Activated effector memory CD4-positive, alpha-beta T cell treated with anti-CD3 and anti-CD28 coated beads, Interleukin-2, amount 50 U/mL, for 16 hours (primary cell): ENCODE results near the gene TCAIM.
"Not testable (repeated sequence)": the region's sequence is repeated elsewhere in the genome, so short reads cannot be mapped to it uniquely, and the experiment has no call there.

Experiments used
- DNase-seq: peaks from one replicate; pipeline ENCODE4 v3.0.0-alpha.2; 2020

The TCAIM gene

DNA sequence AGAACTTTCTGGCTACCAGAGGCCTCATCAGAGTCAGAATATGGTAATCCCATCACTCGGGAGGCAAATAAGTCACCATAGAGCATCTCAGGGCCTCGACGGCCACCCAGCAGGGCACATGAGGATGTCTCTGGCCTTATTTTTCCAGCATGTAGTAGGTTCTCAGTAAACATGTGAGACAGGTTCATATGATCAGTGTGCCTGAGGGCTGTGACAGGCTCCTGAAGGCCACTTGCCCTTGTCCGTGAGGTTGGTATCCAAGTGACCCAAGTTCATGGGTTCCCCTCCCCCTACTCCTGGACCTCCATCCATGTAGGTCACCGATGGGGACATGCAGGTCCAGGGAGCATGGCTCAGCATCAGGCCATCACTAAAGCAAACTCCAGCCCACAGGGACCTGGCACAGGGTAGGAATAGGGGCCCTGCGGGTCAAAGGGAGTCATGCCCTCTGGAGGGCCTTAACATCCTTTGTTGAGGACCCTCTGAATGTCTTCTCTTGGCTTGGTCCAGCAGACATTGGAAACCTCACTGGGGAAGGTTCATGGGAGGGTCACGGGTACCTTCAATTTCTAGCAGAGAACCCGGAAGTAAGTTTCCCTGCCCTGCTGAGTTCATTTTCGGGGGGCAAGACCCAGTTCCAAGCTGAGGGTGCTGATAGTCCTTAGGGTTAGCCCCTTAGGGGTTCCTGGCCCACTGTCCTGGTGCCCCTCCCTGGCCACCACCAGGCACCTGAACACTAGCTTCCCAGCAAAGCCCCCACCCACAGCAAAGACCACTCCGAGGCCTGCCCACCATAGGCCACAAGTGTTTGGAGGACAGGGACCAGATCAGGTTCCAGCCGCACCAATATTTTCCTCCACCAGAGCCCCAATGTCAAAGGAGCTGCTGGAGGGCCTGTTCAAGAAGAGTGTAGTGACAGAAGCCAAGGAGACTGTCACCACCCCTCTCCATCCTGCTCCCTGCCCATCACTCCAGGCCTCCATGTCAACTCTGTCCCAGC lies 77.8 kb downstream of the TCAIM start:
- DNase-seq = no peak

DNA sequence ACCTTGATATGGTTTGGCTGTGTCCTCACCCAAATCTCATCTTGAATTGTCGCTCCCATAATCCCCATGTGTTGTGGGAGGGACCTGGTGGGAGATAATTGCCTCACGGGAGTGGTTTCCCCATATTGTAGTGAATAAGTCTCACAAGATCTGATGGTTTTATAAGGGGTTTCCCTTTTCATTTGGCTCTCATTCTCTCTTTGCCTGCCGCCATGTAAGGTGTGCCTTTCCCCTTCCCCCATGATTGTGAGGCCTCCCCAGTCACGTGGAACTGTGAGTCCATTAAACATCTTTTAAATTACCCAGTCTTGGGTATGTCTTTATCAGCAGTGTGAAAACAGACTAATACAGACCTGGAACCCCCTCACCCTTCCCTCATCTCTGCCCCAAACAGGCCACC lies 79.6 kb downstream of the TCAIM start:
- not testable (repeated sequence) for DNase-seq

DNA sequence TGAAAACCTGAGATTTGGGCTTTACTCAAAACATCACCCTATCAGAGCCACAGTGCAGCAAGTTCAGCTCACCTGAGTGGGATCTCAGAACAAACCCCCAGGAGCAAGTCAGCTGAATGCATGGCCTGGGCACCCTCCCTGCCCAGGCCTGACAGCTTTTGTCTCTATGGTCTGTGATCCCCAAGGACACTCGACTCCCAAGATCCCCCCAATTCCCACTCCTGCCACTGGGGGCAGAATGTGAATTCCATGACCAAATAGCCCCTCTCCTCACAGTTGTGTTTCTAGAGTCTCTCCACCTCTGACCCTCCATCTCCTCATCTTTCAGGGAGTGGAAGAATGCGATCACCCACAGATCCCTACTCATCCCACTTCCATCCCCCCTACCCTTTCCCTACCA lies 80.0 kb downstream of the TCAIM start:
- no peak for DNase-seq

DNA sequence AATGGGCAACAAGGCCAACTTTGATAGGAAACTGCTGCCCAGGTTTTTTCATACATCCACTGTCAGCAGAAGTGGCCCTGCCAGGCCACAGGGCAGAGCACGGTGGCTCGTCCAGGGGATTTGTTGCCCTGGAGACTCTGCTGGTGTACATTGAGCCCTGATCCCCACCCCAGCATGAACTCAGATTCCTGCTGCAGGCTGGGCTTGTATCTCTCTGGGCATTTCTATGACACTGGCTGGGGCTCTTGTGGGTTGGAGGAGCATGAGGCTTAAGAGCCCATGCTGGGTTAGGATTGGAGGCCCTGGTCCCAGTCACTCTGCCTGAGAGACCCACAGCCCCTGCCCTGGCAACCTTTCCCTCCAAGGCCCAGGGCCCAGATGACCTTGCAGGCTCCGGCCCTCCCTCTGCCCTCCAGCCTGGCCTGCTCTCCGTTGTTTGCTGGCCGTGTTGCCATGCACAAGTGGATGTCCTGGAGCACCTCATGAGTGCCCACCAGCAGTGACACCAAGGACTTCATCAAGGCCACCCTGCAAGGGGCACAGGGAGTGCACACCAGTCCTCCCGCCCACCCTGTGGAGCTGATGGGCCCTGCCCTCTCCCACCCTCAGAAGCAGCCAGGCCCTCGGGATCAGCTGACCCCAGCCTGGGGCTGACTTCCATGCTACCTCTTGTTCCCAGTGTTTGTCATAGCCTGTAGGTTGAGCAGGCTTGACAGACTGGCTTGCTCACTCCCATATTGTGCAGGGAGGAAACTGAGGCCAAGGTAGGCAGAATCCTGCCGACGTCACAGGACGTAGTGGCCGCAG lies 80.8 kb downstream of the TCAIM start:
- no peak for DNase-seq

DNA sequence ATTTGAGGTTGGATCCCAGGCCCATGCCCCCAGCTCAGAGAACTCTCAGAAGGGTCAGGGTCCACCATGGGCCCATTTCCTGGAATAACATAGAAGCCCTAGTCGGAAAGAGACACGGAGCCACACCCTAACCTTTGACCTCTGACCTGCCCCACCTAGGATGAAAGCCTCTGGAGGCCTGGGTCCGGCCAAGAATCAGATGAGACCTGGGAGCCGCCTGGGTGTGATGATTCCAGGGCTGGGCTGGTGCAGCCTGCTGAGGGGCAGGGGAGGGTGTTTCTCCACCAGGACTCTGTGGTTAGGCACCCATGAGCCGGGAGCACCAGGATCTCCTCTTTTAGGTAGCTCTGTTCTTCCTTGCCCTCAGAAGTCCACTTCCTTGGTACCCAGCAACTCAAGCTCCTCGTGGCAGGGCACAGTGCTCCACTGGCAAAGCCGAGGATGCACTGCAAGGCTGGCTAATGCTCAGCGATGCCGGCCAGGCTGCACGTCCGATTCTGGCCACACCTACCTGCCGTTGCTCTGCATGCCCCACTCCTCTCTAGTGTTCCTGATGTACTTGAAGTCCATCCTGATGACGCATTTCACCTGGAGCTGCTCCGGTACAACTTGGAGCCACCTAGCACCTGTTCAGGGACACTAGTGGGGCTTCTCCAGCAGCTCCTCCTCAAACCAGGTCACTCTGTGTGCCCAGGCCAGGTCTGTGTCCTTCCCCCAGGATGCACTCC lies 81.5 kb downstream of the TCAIM start:
- no peak for DNase-seq

DNA sequence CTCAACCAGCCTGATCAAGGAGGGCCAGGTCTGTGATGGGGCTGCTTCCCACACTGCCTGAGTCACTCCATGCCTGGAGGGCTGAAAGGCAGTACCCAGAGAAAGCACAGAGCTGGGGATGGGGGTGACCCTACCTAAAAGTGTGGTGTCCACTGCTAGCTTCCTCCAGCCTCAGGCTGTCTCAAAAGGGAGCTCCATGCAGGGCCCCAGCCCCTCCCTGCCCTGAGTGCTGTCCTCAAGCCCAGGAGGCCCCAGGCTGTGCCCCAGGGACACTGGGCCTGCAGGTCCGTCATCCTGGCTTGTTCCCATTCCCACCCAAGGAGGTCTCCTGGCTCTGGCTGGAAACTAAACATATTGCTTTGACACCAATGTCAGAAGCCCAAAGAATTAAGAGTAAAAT lies 82.1 kb downstream of the TCAIM start:
- DNase-seq = no peak

DNA sequence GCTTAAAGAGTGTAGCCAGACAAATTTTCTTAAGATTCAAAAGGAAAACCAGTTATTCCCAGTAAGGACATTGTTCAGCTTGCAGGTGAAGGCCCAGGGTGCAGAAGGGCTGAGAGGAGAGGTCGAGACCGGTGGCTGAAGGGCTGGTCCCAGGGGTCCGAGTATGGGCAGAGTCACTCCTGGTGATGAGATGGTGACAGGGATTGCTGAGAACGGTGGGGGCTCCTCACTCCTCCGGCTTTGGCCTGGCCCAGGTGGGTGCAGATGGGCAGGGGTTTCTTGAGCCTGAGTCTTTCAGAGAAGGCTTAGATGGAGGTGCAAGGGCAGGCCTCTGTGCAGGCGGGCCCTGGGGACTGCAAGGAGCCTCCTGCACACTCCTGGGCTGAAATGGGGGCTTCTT lies 82.7 kb downstream of the TCAIM start:
- no peak for DNase-seq

DNA sequence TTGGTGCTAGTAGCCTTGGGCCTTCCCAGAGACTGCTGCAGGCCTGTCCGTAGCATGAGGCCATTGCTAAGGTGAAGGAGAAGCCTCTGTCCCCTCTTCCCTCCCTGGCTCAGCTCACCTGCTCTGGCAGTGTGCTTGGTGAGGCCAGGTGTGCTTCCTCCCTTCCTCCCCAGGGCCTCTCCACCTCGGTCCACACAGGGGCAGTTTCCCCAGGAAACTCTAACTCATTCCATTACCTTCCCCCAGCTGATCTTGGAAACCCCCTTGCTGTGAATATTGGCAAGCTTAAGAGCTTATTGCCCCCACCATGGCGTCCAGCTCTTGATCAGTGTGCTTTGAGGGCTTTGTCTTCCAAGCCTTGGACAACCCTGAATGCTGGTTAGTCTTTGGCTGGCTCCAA lies 86.2 kb downstream of the TCAIM start:
- DNase-seq = no peak

DNA sequence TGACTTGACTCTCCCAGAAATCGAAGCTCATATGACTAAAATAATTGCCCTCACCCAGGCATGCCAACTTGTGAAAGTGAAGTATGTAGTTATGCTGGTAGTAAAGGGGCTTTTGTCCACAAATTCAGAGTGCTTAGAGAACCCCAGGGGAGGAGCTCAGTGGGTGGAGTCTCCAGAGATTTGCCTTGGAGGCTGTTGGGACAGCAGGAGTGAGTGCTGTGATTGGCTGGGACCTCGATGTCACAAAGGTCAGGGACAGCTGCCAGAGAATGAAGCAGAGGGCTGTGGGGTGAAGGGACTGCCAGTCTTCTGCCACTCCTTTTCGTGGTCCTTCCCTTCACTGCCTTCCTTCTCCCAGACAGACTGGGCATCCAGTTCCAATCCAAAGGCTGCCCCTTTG lies 89.1 kb downstream of the TCAIM start:
- DNase-seq = no peak

DNA sequence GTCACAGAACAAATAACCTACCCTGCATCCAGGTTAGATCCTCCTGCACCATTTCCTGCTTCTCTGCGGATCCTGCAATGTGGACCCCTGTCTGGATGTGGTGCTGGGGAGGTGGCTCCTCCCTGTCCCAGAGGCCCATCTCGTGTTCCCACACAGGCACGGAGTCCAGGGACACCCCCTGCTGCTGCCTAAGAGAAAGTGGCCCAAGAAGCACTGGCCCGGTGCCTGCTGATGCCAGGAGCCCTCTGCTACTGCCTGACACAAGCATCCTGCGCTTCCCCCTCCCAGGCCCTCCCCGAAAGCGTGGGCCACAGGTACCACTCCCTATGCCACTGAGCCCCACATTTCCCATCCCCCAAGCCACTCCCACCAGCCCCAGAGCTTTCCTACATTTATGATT lies 90.3 kb downstream of the TCAIM start:
- no peak for DNase-seq

DNA sequence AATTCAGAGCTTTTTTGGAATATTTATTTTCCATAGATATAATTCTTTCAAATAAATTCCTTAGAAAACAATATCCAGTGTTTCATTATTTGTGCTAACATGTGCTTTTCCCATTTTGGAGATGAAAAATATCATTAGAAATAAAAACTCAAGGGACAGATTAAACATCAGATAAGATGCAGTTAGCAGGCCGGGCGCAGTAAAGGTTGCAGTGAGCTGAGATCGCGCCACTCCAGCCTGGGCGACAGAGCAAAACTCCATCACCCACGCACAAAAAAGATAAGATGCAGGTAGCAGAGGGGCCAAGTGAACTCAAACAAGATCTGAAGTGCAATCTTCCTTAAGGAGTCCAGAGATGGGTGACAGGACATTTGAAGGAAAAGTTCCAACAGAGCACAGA lies 90.9 kb downstream of the TCAIM start:
- DNase-seq = no peak

DNA sequence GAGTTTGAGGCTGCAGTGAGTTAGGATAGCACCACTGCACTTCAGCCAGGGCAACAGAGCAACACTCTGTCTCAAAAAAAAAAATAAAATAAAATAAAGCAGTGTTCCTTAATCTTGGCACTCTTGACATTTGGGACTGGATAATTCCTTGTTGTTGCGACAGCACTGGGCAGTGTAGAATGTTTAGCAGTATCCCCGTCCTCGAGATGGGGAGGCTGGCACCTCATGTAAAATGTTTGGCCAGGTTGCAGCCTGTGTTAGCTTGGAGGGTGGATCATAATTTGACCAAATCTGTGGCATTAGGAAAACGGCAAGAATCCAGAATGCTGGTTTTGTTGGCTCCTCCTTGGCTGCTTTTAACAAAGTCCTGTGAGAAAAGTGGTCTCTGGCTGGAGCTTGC lies 91.9 kb downstream of the TCAIM start:
- DNase-seq = no peak

DNA sequence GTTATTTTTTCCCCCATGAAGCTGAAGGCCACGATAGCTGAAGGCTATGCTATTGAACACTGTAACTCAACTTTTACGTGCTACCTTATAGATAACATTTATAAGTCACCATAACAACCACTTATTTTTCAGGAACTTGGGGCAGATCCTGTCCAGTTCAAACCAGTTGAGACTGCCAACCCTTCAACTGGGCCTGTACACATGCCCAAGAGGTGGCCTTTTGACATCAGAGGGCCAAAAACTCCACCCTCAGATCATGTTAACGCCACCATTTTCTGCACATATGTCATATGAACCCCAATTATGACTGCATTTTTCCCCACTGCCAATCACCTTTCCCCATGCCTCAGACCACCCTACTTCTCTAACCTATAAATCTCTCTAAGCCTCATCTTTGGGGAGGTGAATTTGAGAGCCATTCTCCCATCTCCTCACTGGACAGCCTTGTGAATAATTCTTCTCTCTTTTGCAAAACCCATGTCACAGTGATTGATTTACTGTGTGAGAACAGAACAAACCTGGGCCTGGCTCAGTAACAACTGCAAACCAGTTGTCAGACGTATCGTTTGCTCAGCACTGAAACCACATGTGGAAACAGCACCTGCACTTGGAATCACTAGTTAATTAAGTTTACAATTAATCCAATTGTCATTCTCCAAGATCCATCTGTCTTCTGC lies 96.4 kb downstream of the TCAIM start:
- no peak for DNase-seq

DNA sequence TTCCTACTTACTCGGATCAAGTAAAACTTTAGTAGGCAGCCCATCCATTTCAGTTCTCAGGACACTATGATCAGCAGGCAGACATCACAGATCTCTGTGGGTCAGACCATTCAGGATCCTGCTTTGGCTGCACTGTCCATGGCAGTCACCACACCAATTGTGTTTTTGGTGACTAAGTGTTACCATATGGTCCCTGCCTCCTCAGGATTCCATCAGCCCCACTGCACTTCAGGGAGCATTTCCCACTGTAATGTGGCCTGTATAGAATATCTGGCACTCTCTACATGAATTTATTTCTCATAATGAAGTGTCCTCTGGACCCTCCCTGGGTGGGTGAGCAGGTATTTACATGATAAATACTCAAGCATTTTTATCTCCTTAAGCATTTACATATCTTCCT lies 97.6 kb downstream of the TCAIM start:
- peak; percentile 6 for DNase-seq

DNA sequence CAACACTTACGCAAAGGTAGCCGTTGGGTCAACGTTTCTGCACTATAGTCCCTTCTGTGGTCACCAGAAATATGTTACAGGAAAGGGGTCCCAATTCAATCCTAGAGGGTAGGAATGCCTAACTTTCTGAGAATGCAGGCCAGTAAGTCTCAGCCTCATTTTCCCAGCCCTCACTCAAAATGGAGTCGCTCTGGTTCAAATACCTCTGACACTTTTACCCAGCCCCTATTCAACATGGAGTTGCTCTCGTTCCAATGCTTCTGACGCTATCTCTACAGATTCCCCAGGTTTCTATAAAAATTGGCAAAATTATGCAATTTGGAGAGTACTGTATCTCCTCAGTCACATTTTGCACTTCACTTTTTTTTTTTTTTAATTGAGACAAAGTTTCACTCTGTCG lies 99.2 kb downstream of the TCAIM start:
- no peak for DNase-seq

DNA sequence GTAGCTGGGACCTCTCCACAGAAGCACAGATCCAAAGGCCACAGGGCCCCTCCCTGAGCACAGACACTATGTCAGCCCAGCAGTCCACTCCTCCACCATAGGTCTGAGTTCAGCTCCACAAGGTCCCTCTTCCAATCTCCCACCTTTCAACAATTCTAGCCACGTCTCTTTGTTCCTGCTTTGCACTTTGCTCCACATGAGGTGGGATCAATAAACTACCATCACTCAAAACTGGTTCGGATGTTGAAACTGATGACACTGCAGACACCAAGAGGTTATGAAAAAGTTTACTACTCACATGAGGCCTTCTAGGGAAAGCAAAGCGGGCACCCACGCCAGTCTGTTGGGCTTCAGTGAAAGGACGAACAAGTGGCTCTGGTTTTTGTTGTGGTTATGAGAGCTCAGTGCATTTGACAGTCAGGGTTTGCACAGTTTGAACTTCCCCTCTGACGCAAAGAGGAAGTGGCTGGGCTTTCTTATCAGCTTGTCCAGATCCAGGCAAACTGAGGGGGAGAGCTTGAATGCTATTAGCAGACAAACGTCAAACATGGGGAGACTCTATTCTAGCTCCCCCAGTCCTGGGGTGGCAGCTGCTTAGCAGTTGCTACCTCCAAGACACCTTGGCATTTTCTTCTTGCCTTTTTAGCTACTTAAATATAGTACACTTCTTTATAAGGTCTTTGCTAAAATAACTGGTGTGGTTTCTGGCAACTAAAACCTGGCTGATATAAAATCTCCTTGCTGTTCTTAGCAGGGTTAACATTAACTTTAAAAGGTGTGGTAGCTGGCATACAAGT lies 101.1 kb downstream of the TCAIM start:
- peak; percentile 83 for DNase-seq

DNA sequence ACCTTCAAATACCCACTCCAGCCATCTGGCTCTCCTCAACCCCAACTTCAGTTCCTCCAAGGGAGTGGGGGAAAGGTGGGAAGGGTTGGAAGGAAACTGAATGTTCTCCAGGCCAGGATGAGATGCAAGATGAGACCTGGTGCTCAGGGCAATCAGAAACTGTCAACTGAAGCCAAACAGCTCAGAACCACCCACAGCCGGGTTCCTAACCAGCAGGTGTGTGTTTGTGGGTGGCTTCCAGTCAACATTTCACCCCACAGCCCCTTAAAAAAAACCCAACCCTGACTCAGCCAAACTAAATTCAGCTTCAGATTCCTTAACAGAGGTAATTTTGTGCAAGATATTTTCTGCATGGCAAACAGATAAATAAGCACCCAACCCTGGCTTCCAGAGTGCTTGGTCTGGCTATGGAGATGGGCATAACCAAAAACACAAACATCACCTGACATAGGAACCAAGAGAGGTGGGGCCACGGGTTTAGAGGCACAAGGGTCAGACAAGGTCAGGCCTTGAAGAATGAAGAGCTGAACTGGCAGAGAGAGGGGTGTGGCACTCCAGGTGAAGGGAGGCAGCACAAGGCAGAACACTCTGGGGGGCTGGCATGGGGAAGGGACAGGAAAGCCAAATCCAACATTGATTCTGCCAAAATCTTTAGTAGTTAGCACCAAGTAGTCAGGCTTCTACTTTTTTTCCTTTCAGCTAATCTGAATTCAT lies 104.2 kb downstream of the TCAIM start:
- no peak for DNase-seq

DNA sequence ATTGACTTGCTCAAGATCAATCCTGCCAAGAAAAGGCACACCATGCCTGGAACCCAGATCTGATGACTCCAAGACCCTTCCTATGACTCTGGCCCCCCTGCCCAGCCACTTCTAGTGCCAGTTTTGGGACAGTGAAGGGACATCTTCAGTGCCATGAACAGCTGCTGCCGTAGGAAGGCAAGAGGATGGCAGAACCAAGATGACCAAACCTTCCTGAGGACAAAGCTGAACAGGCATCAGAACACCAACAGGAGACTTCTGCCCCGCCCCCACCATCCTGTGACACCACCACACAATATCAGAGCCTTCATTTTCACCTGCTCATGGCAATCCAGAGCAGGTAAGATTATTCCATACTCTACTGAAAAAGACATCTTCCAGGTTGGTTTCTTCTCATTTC lies 105.9 kb downstream of the TCAIM start:
- no peak for DNase-seq

DNA sequence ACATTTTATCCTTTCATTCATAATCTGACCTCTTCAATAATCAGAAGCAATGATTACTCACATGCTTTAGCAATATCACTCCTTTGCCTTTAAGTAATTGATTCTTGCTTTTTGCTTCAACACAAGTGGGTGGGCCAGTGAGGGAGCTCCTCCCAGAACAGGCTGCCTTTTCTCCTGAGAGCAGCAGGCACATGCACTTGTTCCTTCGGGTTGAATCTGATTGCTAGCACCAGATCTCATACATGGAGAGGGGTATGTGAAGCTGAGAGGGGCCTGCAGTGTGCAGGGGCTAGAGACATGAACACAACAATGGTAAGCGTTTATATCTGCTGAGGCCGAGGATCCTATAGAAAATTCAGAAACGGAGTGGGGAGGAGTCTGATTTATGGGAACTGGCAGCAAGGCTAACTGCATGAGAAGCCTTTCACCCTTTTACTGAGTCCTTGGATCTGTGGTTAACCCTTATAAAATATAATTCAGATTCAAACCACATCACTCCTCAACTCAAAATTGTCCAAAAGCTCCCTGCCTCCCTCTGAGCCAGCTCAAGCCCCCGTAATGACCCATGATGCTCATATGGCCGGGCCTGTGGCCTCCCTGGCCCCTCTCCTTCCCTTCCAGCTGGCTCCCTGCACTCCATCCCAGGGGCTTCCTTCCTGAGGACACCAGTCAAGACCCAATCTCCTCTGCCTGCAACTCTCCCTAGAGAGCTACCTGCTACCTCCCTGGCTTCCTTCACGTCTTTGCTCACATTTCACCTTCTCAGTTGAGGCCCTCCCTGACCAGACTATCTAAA lies 106.5 kb downstream of the TCAIM start:
- no peak for DNase-seq

DNA sequence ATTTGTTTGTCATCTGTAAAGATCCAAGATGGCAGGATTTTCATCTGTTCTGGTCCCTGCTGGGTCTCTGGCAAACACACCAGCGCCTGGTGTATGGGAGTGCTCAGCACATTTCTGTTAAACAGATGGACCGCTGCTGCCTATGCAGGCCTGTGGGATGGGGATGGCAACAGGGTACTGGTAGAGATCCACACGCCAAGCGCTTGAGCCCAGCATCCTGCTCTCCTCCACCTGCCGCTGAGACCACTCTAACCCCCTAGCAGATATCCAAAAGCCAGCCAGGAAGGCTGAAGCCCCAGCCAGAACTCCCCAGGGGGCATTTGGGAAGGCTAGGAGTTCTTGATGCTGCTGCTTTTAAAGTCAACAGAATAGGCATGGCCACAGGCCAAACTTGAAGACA lies 107.2 kb downstream of the TCAIM start:
- no peak for DNase-seq
